BJ (cell line): Measurements from ENCODE around the gene IKZF3. TPM values are rescaled to one million over a fixed set of nuclear protein-coding genes. Genes with fewer than 3 reads are reported as not detected.
"Not testable (repeated sequence)": the region's sequence is repeated elsewhere in the genome, so short reads cannot be mapped to it uniquely, and the experiment has no call there.

Source experiments
- CTCF ChIA-PET: fragments of 350-600 bp; formaldehyde crosslinking; extraction: SDS; loops from one replicate; lab custom pipeline; 2021; ENCODE audit warnings: antibody characterized with exemption, inconsistent platforms; lab: Yijun Ruan, JAX
- POLR2A ChIA-PET: fragments of 300-600 bp; sonication (Branson Sonifier 250); formaldehyde crosslinking; extraction: SDS; loops from one replicate; lab custom pipeline; 2021; ENCODE audit warnings: antibody characterized with exemption; lab: Charles Lee
- DNase-seq: peaks from one replicate; pipeline ENCODE4 v3.0.0-alpha.2; 2011; ENCODE audit warnings: low read depth
- H3K27me3 ChIP-seq: 2 replicates; pipeline ENCODE4 v1.6.0; 2011; ENCODE audit warnings: low read length; ENCODE audit not compliant: control insufficient read depth, insufficient read depth
- H3K36me3 ChIP-seq: 2 replicates; pipeline ENCODE4 v1.5.1; 2011; ENCODE audit warnings: low read length; ENCODE audit not compliant: control insufficient read depth, insufficient read depth
- H3K4me3 ChIP-seq: 2 replicates; pipeline ENCODE4 v1.5.1; 2011; ENCODE audit warnings: low read depth, mild to moderate bottlenecking, control low read depth, low read length
- polyA plus RNA-seq: library from polyadenylated mRNA; depleted of rRNA; stranded (reverse); fragments of >200 nt; gene quantifications from 2 replicates; pipeline ENCODE4 v1.2.3, GENCODE V29; 2011
- TF ChIP-seq, protein P1 (sequence below): IDR thresholded peaks from 2 replicates; pipeline ENCODE4 v1.5.1; 2011; ENCODE audit warnings: low read depth, mild to moderate bottlenecking, control low read depth, inconsistent platforms, low read length, moderate library complexity; ENCODE audit not compliant: insufficient read depth

The IKZF3 gene
- polyA plus RNA-seq, 1 experiment = not detected

- H3K27me3 ChIP-seq = no peaks in the 10 kb centered on the region; the same call in 1 of the 2 replicates
- CTCF ChIA-PET = interaction anchor here (0.7 kb wide), 1 partner anchor 27 kb away, joined by 3 read pairs; no protein-coding TSS in a partner anchor
- POLR2A ChIA-PET = no interaction called here
- H3K36me3 ChIP-seq = no peaks in the 10 kb centered on the region
- DNase-seq = no peak
- H3K4me3 ChIP-seq = no peak overlapping the region
- TF ChIP-seq, protein P1, sequence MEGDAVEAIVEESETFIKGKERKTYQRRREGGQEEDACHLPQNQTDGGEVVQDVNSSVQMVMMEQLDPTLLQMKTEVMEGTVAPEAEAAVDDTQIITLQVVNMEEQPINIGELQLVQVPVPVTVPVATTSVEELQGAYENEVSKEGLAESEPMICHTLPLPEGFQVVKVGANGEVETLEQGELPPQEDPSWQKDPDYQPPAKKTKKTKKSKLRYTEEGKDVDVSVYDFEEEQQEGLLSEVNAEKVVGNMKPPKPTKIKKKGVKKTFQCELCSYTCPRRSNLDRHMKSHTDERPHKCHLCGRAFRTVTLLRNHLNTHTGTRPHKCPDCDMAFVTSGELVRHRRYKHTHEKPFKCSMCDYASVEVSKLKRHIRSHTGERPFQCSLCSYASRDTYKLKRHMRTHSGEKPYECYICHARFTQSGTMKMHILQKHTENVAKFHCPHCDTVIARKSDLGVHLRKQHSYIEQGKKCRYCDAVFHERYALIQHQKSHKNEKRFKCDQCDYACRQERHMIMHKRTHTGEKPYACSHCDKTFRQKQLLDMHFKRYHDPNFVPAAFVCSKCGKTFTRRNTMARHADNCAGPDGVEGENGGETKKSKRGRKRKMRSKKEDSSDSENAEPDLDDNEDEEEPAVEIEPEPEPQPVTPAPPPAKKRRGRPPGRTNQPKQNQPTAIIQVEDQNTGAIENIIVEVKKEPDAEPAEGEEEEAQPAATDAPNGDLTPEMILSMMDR = no peak
These were observed 35.1 kb upstream of the IKZF3 start for GRCh38 chr17:39899215-39899614.

GRCh38 chr17:39898088-39898487 is 34.0 kb upstream of the IKZF3 start:
- H3K27me3 ChIP-seq = no peaks in the 10 kb centered on the region; the same call in 1 of the 2 replicates
- no peaks in the 10 kb centered on the region for H3K36me3 ChIP-seq
- ChIA-PET CTCF (no interaction called here), POLR2A (no interaction called here)
- no peak for DNase-seq
- TF ChIP-seq, protein P1 = no peak
- H3K4me3 ChIP-seq = no peak overlapping the region

- H3K4me3 ChIP-seq = no peak overlapping the region
- peaks cover 4% of the 10 kb centered on the region for H3K27me3 ChIP-seq
- H3K36me3 ChIP-seq = no peaks in the 10 kb centered on the region
- CTCF ChIA-PET = interaction anchor here (0.8 to 1.4 kb wide), 3 partner anchors 9 to 23 kb away, joined by 3 to 5 read pairs (median 3); no protein-coding TSS in a partner anchor
- POLR2A ChIA-PET = no interaction called here
- TF ChIP-seq, protein P1 = no peak
- no peak for DNase-seq
These were observed 30.7 kb upstream of the IKZF3 start for GRCh38 chr17:39894681-39895376.

DNA sequence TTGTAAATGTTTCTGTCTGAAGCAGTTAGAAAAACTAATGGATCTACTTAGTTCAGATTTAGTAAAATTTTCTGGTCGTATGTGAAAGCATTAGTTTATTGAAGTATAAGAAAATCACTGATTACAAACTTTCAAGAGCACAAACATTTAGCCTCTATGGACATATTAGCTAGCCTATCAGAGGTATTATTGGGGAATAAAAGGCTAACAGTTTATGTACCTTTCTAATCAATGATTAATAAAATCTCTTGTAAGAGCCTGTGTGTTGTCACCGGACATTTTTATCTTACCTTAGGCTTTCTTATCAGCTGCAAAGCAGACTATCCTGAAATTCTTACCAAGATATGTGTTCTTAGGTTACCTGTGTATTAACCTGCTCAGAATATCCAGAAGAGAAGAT is 25.1 kb upstream of the IKZF3 start:
- ChIA-PET CTCF (no interaction called here), POLR2A (no interaction called here)
- H3K4me3 ChIP-seq = no peak overlapping the region
- H3K36me3 ChIP-seq = no peaks in the 10 kb centered on the region
- H3K27me3 ChIP-seq = peaks cover 10% of the 10 kb centered on the region; the same call in 1 of the 2 replicates
- TF ChIP-seq, protein P1 = no peak
- DNase-seq = no peak

DNA sequence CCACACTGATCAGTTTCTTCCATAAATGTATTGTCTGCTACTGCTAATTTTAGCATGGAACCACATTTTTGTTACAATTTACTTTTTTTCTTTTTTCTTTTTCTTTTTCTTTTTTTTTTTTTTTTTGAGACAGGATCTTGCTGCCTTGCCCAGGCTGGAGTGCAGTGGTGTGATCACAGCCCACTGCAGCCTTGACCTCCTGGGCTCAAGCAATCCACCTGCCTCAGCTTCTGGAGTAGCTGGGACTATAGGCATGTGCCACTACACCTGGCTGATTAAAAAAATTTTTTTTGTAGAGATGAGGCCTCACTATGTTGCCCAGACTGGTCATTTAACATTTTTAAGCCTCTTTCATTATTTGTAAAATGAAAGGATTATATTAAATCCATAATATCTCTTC is 23.0 kb upstream of the IKZF3 start:
- ChIA-PET POLR2A (no interaction called here), CTCF (no interaction called here)
- no peak for DNase-seq
- Histone ChIP-seq H3K4me3 (no peak overlapping the region), H3K27me3 (peaks cover 8% of the 10 kb centered on the region), H3K36me3 (no peaks in the 10 kb centered on the region)
- TF ChIP-seq, protein P1 = no peak

DNA sequence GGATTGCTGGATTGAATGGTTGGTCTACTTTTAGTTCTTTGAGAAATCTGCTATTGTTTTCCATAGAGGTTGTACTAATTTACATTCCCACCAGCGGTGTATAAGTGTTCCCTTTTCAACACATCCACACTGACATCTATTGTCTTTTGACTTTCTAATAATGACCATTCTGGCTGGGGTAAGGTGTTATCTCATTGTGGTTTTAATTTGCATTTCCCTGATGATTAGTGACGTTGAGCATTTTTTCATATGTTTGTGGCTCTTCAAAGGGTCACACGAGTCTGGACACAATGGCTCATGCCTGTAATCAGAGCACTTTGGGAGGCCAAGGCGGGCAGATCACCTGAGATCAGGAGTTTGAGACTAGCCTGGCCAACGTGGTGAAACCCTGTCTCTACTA is 22.0 kb upstream of the IKZF3 start:
- DNase-seq, POLR2A ChIA-PET, H3K36me3 ChIP-seq, CTCF ChIA-PET, H3K4me3 ChIP-seq, H3K27me3 ChIP-seq: not testable (repeated sequence)
